ENCODE results near the gene CATSPERE.
"Not testable (repeated sequence)": the region's sequence is repeated elsewhere in the genome, so short reads cannot be mapped to it uniquely, and the experiment has no call there.

The CATSPERE gene

DNA sequence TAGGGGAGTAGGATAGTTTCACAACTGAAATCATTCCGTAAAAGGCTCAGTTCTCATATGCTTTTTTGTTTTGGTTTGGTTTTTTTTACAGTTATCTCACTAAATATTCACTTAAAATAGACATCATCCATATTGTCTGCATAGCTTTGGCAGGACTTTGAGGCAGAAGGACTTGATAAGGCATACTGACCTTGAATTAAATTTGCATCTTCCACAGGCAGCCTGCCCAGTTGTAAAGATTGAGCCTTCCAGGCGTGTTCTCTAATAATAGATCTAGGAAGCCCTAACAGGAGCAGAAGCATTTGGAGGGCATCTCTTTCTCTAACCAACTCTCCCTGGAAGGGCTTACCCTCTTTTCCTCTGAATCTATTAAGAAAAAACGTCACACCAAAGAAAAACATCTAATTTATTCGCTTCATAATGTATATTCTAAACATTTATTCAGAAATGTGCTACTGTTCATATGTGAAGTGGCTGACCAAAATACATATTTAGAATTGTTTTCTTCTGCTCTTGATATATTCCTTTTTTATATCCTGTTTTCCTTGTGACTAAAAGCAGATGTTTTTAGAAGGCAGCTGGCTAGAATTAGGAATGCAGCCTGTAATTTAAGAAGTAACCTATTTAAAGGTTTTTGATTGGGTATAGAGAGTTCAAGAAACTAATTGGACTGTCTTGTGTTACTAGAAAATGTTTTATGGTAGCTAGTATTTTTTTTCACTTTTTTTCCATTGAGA lies 212.0 kb downstream of the CATSPERE start:
- in situ Hi-C loops (cut with HindIII; ENCODE audit: low sequenced_read_pairs): loop anchor here (5.0 kb wide), 1 partner anchor 84 kb away; no protein-coding TSS in a partner anchor
- TF ChIP-seq, protein P1, sequence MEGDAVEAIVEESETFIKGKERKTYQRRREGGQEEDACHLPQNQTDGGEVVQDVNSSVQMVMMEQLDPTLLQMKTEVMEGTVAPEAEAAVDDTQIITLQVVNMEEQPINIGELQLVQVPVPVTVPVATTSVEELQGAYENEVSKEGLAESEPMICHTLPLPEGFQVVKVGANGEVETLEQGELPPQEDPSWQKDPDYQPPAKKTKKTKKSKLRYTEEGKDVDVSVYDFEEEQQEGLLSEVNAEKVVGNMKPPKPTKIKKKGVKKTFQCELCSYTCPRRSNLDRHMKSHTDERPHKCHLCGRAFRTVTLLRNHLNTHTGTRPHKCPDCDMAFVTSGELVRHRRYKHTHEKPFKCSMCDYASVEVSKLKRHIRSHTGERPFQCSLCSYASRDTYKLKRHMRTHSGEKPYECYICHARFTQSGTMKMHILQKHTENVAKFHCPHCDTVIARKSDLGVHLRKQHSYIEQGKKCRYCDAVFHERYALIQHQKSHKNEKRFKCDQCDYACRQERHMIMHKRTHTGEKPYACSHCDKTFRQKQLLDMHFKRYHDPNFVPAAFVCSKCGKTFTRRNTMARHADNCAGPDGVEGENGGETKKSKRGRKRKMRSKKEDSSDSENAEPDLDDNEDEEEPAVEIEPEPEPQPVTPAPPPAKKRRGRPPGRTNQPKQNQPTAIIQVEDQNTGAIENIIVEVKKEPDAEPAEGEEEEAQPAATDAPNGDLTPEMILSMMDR (IDR thresholded peaks at IDR 0.05; ENCODE audit: low read depth, low read length, missing control alignments): no peak
- no peak for DNase-seq (ENCODE audit: low read depth)
- H3K4me3 ChIP-seq (ENCODE audit: low read depth, low read length): no peak overlapping the region

DNA sequence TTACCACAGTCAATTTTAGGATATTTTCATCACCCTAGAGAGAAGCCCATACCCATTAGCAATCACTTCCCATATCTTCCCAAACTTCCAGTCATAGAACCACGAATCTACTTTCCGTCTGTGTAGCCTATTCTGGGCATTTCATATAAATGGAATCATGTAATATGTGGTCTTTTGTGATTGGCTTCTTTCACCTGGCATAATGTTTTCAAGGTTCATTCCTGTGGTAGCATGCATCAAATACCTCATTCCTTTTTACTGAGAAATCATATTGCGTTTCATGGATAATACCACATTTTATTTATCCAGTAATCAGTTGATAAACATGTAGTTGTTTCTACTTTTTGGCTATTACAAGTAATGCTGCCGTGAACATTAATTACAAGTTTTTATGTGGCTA lies 213.4 kb downstream of the CATSPERE start:
- no peak overlapping the region for H3K4me3 ChIP-seq (ENCODE audit: low read depth, low read length)
- in situ Hi-C loops (cut with HindIII; ENCODE audit: low sequenced_read_pairs): loop anchor here (5.0 kb wide), 1 partner anchor 83 kb away; no protein-coding TSS in a partner anchor
- peak; percentile 77 for DNase-seq (ENCODE audit: low read depth)
- TF ChIP-seq, protein P1 (IDR thresholded peaks at IDR 0.05; ENCODE audit: low read depth, low read length, missing control alignments): no peak

DNA sequence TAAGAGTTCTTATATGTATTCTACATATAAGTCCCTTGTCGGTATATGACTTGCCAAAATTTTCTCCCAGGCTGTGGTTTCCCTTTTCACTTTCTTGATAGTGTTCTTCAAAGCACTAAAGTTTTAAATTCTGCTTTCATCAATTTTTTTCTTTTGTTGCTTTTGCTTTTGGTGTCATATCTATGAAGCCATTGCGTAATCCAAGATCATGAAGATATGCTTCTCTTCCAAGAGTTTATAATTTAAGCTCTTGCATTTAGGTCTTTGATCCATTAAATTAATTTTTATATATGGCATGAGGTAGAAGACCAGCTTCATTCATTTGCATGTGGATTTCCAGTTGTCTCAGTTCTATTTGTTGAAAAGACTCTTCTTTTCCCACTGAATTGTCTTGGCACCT lies 214.1 kb downstream of the CATSPERE start:
- DNase-seq (ENCODE audit: low read depth): no peak
- TF ChIP-seq, protein P1 (IDR thresholded peaks at IDR 0.05; ENCODE audit: low read depth, low read length, missing control alignments): no peak
- H3K4me3 ChIP-seq (ENCODE audit: low read depth, low read length): no peak overlapping the region
- in situ Hi-C loops (cut with HindIII; ENCODE audit: low sequenced_read_pairs): no loop called here

DNA sequence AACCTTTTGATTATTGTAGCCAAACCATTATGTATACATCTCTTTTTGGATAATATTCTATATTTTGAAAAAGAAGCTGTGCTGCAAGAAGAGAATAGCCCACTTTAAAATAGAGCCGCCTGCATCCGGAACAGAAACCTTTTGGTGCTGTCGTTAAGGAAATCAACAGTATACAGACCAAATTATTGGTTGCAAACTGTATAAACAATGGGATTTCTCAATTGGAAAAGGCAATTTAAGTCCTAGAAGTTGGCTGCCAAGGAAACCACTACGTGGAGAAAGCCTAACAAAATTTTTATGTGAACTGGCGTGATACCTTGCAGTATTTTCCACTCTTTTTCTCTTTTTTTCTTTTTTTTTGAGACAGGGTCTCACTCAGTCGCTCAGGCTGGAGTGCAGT lies 217.6 kb downstream of the CATSPERE start:
- in situ Hi-C loops (cut with HindIII; ENCODE audit: low sequenced_read_pairs): no loop called here
- DNase-seq (ENCODE audit: low read depth): no peak
- no peak overlapping the region for H3K4me3 ChIP-seq (ENCODE audit: low read depth, low read length)
- TF ChIP-seq, protein P1 (IDR thresholded peaks at IDR 0.05; ENCODE audit: low read depth, low read length, missing control alignments): no peak

DNA sequence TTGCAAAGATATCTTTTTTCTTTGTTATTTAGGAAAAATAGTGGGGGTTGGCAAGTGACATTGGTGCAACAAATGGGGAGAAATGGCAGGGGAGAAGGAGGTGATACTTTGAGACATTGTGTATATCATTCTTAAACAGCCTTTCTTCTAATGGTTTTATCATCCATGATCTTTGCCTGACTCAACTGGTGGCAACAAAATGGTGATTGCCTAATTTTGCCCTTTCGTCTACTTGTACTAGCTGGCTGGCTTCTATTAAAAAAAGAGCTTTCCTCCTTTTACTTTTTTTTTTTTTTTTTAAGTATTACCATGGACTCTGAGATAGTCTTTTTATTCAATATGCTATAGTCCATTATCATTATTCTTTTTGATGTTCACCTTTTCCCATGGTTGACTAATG lies 219.6 kb downstream of the CATSPERE start:
- no peak for DNase-seq (ENCODE audit: low read depth)
- H3K4me3 ChIP-seq (ENCODE audit: low read depth, low read length): no peak overlapping the region
- in situ Hi-C loops (cut with HindIII; ENCODE audit: low sequenced_read_pairs): no loop called here
- TF ChIP-seq, protein P1 (IDR thresholded peaks at IDR 0.05; ENCODE audit: low read depth, low read length, missing control alignments): no peak

DNA sequence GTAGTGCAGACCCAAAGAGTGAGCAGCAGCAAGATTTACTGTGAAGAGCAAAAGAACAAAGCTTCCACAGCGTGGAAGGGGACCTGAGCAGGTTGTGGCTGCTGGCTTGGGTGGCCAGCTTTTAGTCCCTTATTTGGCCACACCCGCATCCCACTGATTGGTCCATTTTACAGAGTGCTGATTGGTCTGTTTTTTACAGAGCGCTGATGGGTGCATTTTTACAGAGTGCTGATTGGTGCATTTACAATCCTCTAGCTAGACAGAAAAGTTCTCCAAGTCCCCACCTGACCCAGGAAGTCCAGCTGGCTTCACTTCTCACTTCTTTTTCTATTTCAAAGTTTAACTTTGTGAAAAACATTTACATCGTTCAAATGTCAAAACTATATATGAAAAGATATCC lies 221.0 kb downstream of the CATSPERE start:
- in situ Hi-C loops (cut with HindIII; ENCODE audit: low sequenced_read_pairs); H3K4me3 ChIP-seq (ENCODE audit: low read depth, low read length); DNase-seq (ENCODE audit: low read depth): not testable (repeated sequence)

Data from astrocyte of the cerebellum (primary cell).